Measurements from ENCODE around the gene CHD9NB.

Gene CHD9NB

GRCh38 chr16:53065461-53066061 lies 12.9 kb upstream of the CHD9NB start:
- TF ChIP-seq CTCF (IDR thresholded peaks at IDR 0.05; ENCODE audit: low read depth, low read length, missing control alignments): no peak
- H3K4me3 ChIP-seq (replicated peaks; ENCODE audit: low read depth, low read length): no peak overlapping the region
- no peak for DNase-seq (ENCODE audit: extremely low read depth, low read depth)

GRCh38 chr16:53064081-53064578 lies 11.4 kb upstream of the CHD9NB start:
- no peak overlapping the region for H3K4me3 ChIP-seq (replicated peaks; ENCODE audit: low read depth, low read length)
- no peak for DNase-seq (ENCODE audit: extremely low read depth, low read depth)
- no peak for TF ChIP-seq CTCF (IDR thresholded peaks at IDR 0.05; ENCODE audit: low read depth, low read length, missing control alignments)

- DNase-seq (ENCODE audit: extremely low read depth, low read depth): no peak
- H3K4me3 ChIP-seq (replicated peaks; ENCODE audit: low read depth, low read length): no peak overlapping the region
- TF ChIP-seq CTCF (IDR thresholded peaks at IDR 0.05; ENCODE audit: low read depth, low read length, missing control alignments): no peak
Measured at GRCh38 chr16:53061701-53062159, 9.0 kb upstream of the CHD9NB start.

- TF ChIP-seq CTCF (IDR thresholded peaks at IDR 0.05; ENCODE audit: low read depth, low read length, missing control alignments): no peak
- no peak for DNase-seq (ENCODE audit: extremely low read depth, low read depth)
- no peak overlapping the region for H3K4me3 ChIP-seq (replicated peaks; ENCODE audit: low read depth, low read length)
Measured at GRCh38 chr16:53061256-53061655, 8.6 kb upstream of the CHD9NB start.

- no peak for DNase-seq (ENCODE audit: extremely low read depth, low read depth)
- H3K4me3 ChIP-seq (replicated peaks; ENCODE audit: low read depth, low read length): no peak overlapping the region
- no peak for TF ChIP-seq CTCF (IDR thresholded peaks at IDR 0.05; ENCODE audit: low read depth, low read length, missing control alignments)
Measured at GRCh38 chr16:53059672-53060071, 7.0 kb upstream of the CHD9NB start.

- DNase-seq (ENCODE audit: extremely low read depth, low read depth): no peak
- no peak overlapping the region for H3K4me3 ChIP-seq (replicated peaks; ENCODE audit: low read depth, low read length)
- no peak for TF ChIP-seq CTCF (IDR thresholded peaks at IDR 0.05; ENCODE audit: low read depth, low read length, missing control alignments)
Measured at GRCh38 chr16:53058882-53059281, 6.2 kb upstream of the CHD9NB start.

GRCh38 chr16:53058441-53058840 lies 5.7 kb upstream of the CHD9NB start:
- DNase-seq (ENCODE audit: extremely low read depth, low read depth): no peak
- TF ChIP-seq CTCF (IDR thresholded peaks at IDR 0.05; ENCODE audit: low read depth, low read length, missing control alignments): no peak
- H3K4me3 ChIP-seq (replicated peaks; ENCODE audit: low read depth, low read length): no peak overlapping the region

Measured in HFF-Myc (cell line).